Measurements from ENCODE around the gene TYR. TPM values are rescaled to one million over a fixed set of nuclear protein-coding genes. Genes with fewer than 3 reads are reported as not detected.

The TYR gene
- total RNA-seq (not detected in 2 replicates), polyA plus RNA-seq (not detected in 2 replicates), polyA minus RNA-seq (not detected in 2 replicates)
- total RNA-seq (2013): not detected

DNA sequence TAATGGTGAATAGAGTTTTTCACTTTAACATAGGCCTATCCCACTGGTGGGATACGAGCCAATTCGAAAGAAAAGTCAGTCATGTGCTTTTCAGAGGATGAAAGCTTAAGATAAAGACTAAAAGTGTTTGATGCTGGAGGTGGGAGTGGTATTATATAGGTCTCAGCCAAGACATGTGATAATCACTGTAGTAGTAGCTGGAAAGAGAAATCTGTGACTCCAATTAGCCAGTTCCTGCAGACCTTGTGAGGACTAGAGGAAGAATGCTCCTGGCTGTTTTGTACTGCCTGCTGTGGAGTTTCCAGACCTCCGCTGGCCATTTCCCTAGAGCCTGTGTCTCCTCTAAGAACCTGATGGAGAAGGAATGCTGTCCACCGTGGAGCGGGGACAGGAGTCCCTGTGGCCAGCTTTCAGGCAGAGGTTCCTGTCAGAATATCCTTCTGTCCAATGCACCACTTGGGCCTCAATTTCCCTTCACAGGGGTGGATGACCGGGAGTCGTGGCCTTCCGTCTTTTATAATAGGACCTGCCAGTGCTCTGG is at the start of gene TYR:
TYR (plus strand) TSS at position 185 of the 541 bp plus-strand sequence; CDS start at position 264, 79 bp downstream.
- WGBS (ENCODE audit: insufficient coverage): 97% methylated on average over 6 of the region's 8 CpGs
- Histone ChIP-seq H4K20me1 (ENCODE audit: control insufficient read depth, insufficient read depth, low read length, poor library complexity, severe bottlenecking) (no peaks in the 10 kb centered on the region), H3K4me3 (ENCODE audit: control extremely low read depth in 1 of 5, extremely low read depth in 1 of 5, insufficient read depth in 1 of 5, low read depth in 2 of 5, low read length in 4 of 5) (no peak within 1 kb of the TSS), H3K4me1 (ENCODE audit: control insufficient read depth in 2 of 2, insufficient read depth in 2 of 2, low read length in 2 of 2) (no peaks in the 10 kb centered on the region), H3K4me2 (replicated peaks; ENCODE audit: low read depth, low read length, poor library complexity, severe bottlenecking) (no peak within 1 kb of the TSS), H3K79me2 (ENCODE audit: control insufficient read depth, insufficient read depth, low read length) (no peaks in the 10 kb centered on the region), H3K36me3 (replicated peaks in 1 of 2; ENCODE audit: control extremely low read depth in 1 of 2, control insufficient read depth in 1 of 2, extremely low read depth in 1 of 2, insufficient read depth in 2 of 2, low read length in 1 of 2) (no peaks in the 10 kb centered on the region), H3K27ac (ENCODE audit: low read length in 2 of 2) (no peak within 1 kb of the TSS), H3K27me3 (replicated peaks in 1 of 4; ENCODE audit: control extremely low read depth in 1 of 4, control insufficient read depth in 3 of 4, insufficient read depth in 4 of 4, low read length in 3 of 4) (no peaks in the 10 kb centered on the region), H3K9ac (ENCODE audit: low read length) (no peak within 1 kb of the TSS), H2AFZ (ENCODE audit: insufficient read depth, low read depth, low read length, poor library complexity, severe bottlenecking) (no peak within 1 kb of the TSS), H3K9me3 (ENCODE audit: control extremely low read depth in 1 of 3, control insufficient read depth in 2 of 3, insufficient read depth in 1 of 3, low read length in 2 of 3) (no peaks in the 10 kb centered on the region)
- H3K4me1 Mint-ChIP-seq: no peaks in the 10 kb centered on the region
- POLR2A ChIA-PET: no interaction called here
- TF ChIP-seq EZH2 (IDR thresholded peaks at IDR 0.05; ENCODE audit: borderline replicate concordance, insufficient read depth, low read depth, low read length, poor library complexity, severe bottlenecking): no peak
- TF ChIP-seq CTCF (IDR thresholded peaks at IDR 0.05): no peak
- DNase-seq (no peak), ATAC-seq (ENCODE audit: low read depth) (no peak)
- no peaks in the 10 kb centered on the region for H3K27me3 Mint-ChIP-seq
- no peaks in the 10 kb centered on the region for H3K9me3 Mint-ChIP-seq (ENCODE audit: insufficient read depth)
- CTCF ChIA-PET: no interaction called here
- intact Hi-C loops (cut with micrococcal nuclease): no loop called here
- no peak within 1 kb of the TSS for H3K27ac Mint-ChIP-seq
- no peak within 1 kb of the TSS for H3K4me3 Mint-ChIP-seq

DNA sequence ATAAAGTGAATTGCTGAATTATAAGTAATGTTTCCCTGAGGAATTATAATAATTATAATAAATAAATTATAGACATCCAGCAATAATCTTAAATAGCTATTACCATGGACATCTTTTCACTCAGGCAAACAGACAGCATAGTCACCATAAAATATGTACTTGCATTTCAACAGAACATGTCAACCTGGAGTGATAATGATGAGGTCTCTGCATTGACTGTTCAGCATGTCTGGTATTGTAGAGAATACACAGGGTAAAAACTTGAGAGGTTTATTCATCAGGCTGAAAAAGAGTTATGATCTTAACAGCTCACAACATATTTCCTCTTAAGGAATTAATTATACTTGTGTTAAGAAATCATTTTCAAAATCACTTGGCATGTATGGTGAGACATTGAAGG is 41.1 kb upstream of the TYR start:
- Histone ChIP-seq H3K4me2 (replicated peaks; ENCODE audit: low read depth, low read length, poor library complexity, severe bottlenecking) (no peak overlapping the region), H3K36me3 (replicated peaks in 1 of 2; ENCODE audit: control extremely low read depth in 1 of 2, control insufficient read depth in 1 of 2, extremely low read depth in 1 of 2, insufficient read depth in 2 of 2, low read length in 1 of 2) (no peaks in the 10 kb centered on the region), H2AFZ (ENCODE audit: insufficient read depth, low read depth, low read length, poor library complexity, severe bottlenecking) (no peak overlapping the region), H3K9ac (ENCODE audit: low read length) (no peak overlapping the region), H4K20me1 (ENCODE audit: control insufficient read depth, insufficient read depth, low read length, poor library complexity, severe bottlenecking) (no peaks in the 10 kb centered on the region), H3K27me3 (replicated peaks in 1 of 4; ENCODE audit: control extremely low read depth in 1 of 4, control insufficient read depth in 3 of 4, insufficient read depth in 4 of 4, low read length in 3 of 4) (no peaks in the 10 kb centered on the region), H3K4me1 (ENCODE audit: control insufficient read depth in 2 of 2, insufficient read depth in 2 of 2, low read length in 2 of 2) (no peaks in the 10 kb centered on the region), H3K27ac (ENCODE audit: low read length in 2 of 2) (no peak overlapping the region), H3K9me3 (ENCODE audit: control extremely low read depth in 1 of 3, control insufficient read depth in 2 of 3, insufficient read depth in 1 of 3, low read length in 2 of 3) (no peaks in the 10 kb centered on the region), H3K4me3 (ENCODE audit: control extremely low read depth in 1 of 5, extremely low read depth in 1 of 5, insufficient read depth in 1 of 5, low read depth in 2 of 5, low read length in 4 of 5) (no peak overlapping the region), H3K79me2 (ENCODE audit: control insufficient read depth, insufficient read depth, low read length) (no peaks in the 10 kb centered on the region)
- intact Hi-C loops (cut with micrococcal nuclease): no loop called here
- Mint-ChIP-seq H3K9me3 (ENCODE audit: insufficient read depth) (no peaks in the 10 kb centered on the region), H3K27ac (no peak overlapping the region), H3K27me3 (no peaks in the 10 kb centered on the region), H3K4me1 (no peaks in the 10 kb centered on the region), H3K4me3 (no peak overlapping the region)
- ChIA-PET CTCF (no interaction called here), POLR2A (no interaction called here)
- ATAC-seq (ENCODE audit: low read depth) (no peak), DNase-seq (no peak)
- TF ChIP-seq EZH2 (IDR thresholded peaks at IDR 0.05; ENCODE audit: borderline replicate concordance, insufficient read depth, low read depth, low read length, poor library complexity, severe bottlenecking) (no peak), CTCF (IDR thresholded peaks at IDR 0.05) (no peak)
